Activated T-helper 1 cell treated with anti-CD3 and anti-CD28 coated beads, Interleukin-12 subunit alpha, Interleukin-12 subunit beta, Interleukin-2, Interleukin-4 antibody, amounts not matched to agents 30 ng/mL and 10 ng/mL and 1 ng/mL, durations not matched to agents 14 hours and 24 hours and 36 hours (primary cell): Measurements from ENCODE around the gene CTSH. TPM values are rescaled to one million over a fixed set of nuclear protein-coding genes. Genes with fewer than 3 reads are reported as not detected.
"Not testable (repeated sequence)": the region's sequence is repeated elsewhere in the genome, so short reads cannot be mapped to it uniquely, and the experiment has no call there.

Experiments
- DNase-seq: peaks from one replicate; pipeline ENCODE4 v3.0.0; 2021; ENCODE audit warnings: low spot score
- H3K27ac Mint-ChIP-seq: one replicate; pipeline ENCODE4 v1.8.0; 2021; ENCODE audit warnings: mild to moderate bottlenecking, mixed read lengths
- H3K27me3 Mint-ChIP-seq: one replicate; pipeline ENCODE4 v1.8.0; 2022; ENCODE audit warnings: mild to moderate bottlenecking, moderate library complexity, mixed read lengths; ENCODE audit not compliant: insufficient read depth
- H3K36me3 Mint-ChIP-seq: one replicate; pipeline ENCODE4 v1.8.0; 2021; ENCODE audit warnings: low read depth, mixed read lengths
- H3K4me1 Mint-ChIP-seq: one replicate; pipeline ENCODE4 v1.8.0; 2021; ENCODE audit warnings: low read depth, mixed read lengths
- H3K4me3 Mint-ChIP-seq: one replicate; pipeline ENCODE4 v1.8.0; 2021; ENCODE audit warnings: mild to moderate bottlenecking, moderate library complexity, mixed read lengths
- H3K9me3 Mint-ChIP-seq: one replicate; pipeline ENCODE4 v1.8.0; 2021; ENCODE audit warnings: mixed read lengths
- intact Hi-C: fragments of 100-400 bp; cut with micrococcal nuclease; formaldehyde crosslinking; loops from one replicate; pipeline ENCODE4 v1.15.1; 2024
- total RNA-seq: library from RNA; stranded (reverse); gene quantifications from 2 replicates; pipeline ENCODE4 v1.2.3, GENCODE V29; 2022

The CTSH gene
- total RNA-seq, 1 donor from 2014 or later = 50.9 TPM

- H3K4me3 Mint-ChIP-seq, H3K27ac Mint-ChIP-seq, intact Hi-C loops, DNase-seq, H3K9me3 Mint-ChIP-seq, H3K4me1 Mint-ChIP-seq, H3K27me3 Mint-ChIP-seq: not testable (repeated sequence)
- H3K36me3 Mint-ChIP-seq = peaks cover 40% of the 10 kb centered on the region
Measured at GRCh38 chr15:78900819-78901533, 43.9 kb downstream of the CTSH start.

- peaks cover 1% of the 10 kb centered on the region for H3K4me1 Mint-ChIP-seq
- DNase-seq = no peak
- no peaks in the 10 kb centered on the region for H3K9me3 Mint-ChIP-seq
- peaks cover 42% of the 10 kb centered on the region for H3K36me3 Mint-ChIP-seq
- H3K27ac Mint-ChIP-seq = no peak overlapping the region
- no peaks in the 10 kb centered on the region for H3K27me3 Mint-ChIP-seq
- intact Hi-C loops = no loop called here
- H3K4me3 Mint-ChIP-seq = no peak overlapping the region
Measured at GRCh38 chr15:78898540-78898939, 46.3 kb downstream of the CTSH start.

GRCh38 chr15:78895471-78895870, 49.4 kb downstream of the CTSH start:
- H3K4me3 Mint-ChIP-seq = no peak overlapping the region
- H3K27ac Mint-ChIP-seq = no peak overlapping the region
- no peak for DNase-seq
- peaks cover 13% of the 10 kb centered on the region for H3K4me1 Mint-ChIP-seq
- peaks cover 58% of the 10 kb centered on the region for H3K36me3 Mint-ChIP-seq
- intact Hi-C loops = no loop called here
- H3K9me3 Mint-ChIP-seq = no peaks in the 10 kb centered on the region
- H3K27me3 Mint-ChIP-seq = no peaks in the 10 kb centered on the region

- Mint-ChIP-seq H3K27ac (no peak overlapping the region), H3K9me3 (no peaks in the 10 kb centered on the region), H3K4me1 (peaks cover 13% of the 10 kb centered on the region), H3K4me3 (no peak overlapping the region), H3K27me3 (no peaks in the 10 kb centered on the region), H3K36me3 (peaks cover 56% of the 10 kb centered on the region)
- intact Hi-C loops = no loop called here
- DNase-seq = no peak
Measured at GRCh38 chr15:78893538-78893937, 51.3 kb downstream of the CTSH start.

GRCh38 chr15:78889000-78889399, 55.8 kb downstream of the CTSH start:
- Mint-ChIP-seq H3K9me3 (no peaks in the 10 kb centered on the region), H3K4me3 (no peak overlapping the region), H3K27me3 (no peaks in the 10 kb centered on the region), H3K27ac (no peak overlapping the region), H3K4me1 (peaks cover 27% of the 10 kb centered on the region), H3K36me3 (peaks cover 57% of the 10 kb centered on the region)
- intact Hi-C loops = no loop called here
- no peak for DNase-seq

GRCh38 chr15:78881681-78882080, 63.2 kb downstream of the CTSH start:
- Mint-ChIP-seq H3K36me3 (peaks cover 44% of the 10 kb centered on the region), H3K27ac (no peak overlapping the region), H3K4me3 (no peak overlapping the region), H3K9me3 (no peaks in the 10 kb centered on the region), H3K27me3 (no peaks in the 10 kb centered on the region), H3K4me1 (peaks cover 53% of the 10 kb centered on the region)
- intact Hi-C loops = no loop called here
- DNase-seq = no peak

GRCh38 chr15:78880813-78881212, 64.0 kb downstream of the CTSH start:
- intact Hi-C loops = no loop called here
- Mint-ChIP-seq H3K27ac (no peak overlapping the region), H3K4me1 (peaks cover 61% of the 10 kb centered on the region), H3K9me3 (no peaks in the 10 kb centered on the region), H3K4me3 (no peak overlapping the region), H3K36me3 (peaks cover 38% of the 10 kb centered on the region), H3K27me3 (no peaks in the 10 kb centered on the region)
- DNase-seq = no peak

GRCh38 chr15:78880242-78880533, 64.7 kb downstream of the CTSH start:
- DNase-seq = no peak
- intact Hi-C loops = no loop called here
- peaks cover 37% of the 10 kb centered on the region for H3K36me3 Mint-ChIP-seq
- peak overlapping the region; percentile 44 for H3K27ac Mint-ChIP-seq
- H3K27me3 Mint-ChIP-seq = no peaks in the 10 kb centered on the region
- H3K9me3 Mint-ChIP-seq = no peaks in the 10 kb centered on the region
- H3K4me3 Mint-ChIP-seq = no peak overlapping the region
- H3K4me1 Mint-ChIP-seq = peaks cover 63% of the 10 kb centered on the region

- peaks cover 34% of the 10 kb centered on the region for H3K36me3 Mint-ChIP-seq
- DNase-seq = no peak
- H3K9me3 Mint-ChIP-seq = no peaks in the 10 kb centered on the region
- peak overlapping the region; percentile 44 for H3K27ac Mint-ChIP-seq
- H3K27me3 Mint-ChIP-seq = no peaks in the 10 kb centered on the region
- H3K4me1 Mint-ChIP-seq = peaks cover 65% of the 10 kb centered on the region
- no peak overlapping the region for H3K4me3 Mint-ChIP-seq
- intact Hi-C loops = no loop called here
Measured at GRCh38 chr15:78879517-78880241, 65.2 kb downstream of the CTSH start.

GRCh38 chr15:78878356-78878755, 66.5 kb downstream of the CTSH start:
- Mint-ChIP-seq H3K36me3 (peaks cover 32% of the 10 kb centered on the region), H3K4me3 (peak overlapping the region; percentile 29), H3K27me3 (no peaks in the 10 kb centered on the region), H3K27ac (peak overlapping the region; percentile 75), H3K4me1 (peaks cover 71% of the 10 kb centered on the region), H3K9me3 (no peaks in the 10 kb centered on the region)
- intact Hi-C loops = no loop called here
- no peak for DNase-seq

GRCh38 chr15:78876954-78877353, 67.9 kb downstream of the CTSH start:
- Mint-ChIP-seq H3K36me3 (peaks cover 26% of the 10 kb centered on the region), H3K4me1 (peaks cover 59% of the 10 kb centered on the region)
- H3K27me3 Mint-ChIP-seq, H3K27ac Mint-ChIP-seq, H3K4me3 Mint-ChIP-seq, H3K9me3 Mint-ChIP-seq, DNase-seq, intact Hi-C loops: not testable (repeated sequence)

GRCh38 chr15:78875107-78875914, 69.5 kb downstream of the CTSH start:
- intact Hi-C loops = loop anchor here (2.0 kb wide), 1 partner anchor 61 kb away; no protein-coding TSS in a partner anchor
- H3K27ac Mint-ChIP-seq = peak overlapping the region; percentile 98

More at GRCh38 chr15:78875107-78875914, 69.5 kb downstream of the CTSH start:
- Mint-ChIP-seq H3K4me3 (peak overlapping the region; percentile 93), H3K36me3 (peaks cover 16% of the 10 kb centered on the region), H3K4me1 (peaks cover 60% of the 10 kb centered on the region), H3K9me3 (no peaks in the 10 kb centered on the region), H3K27me3 (no peaks in the 10 kb centered on the region)
- DNase-seq = no peak
